Ovary (tissue), 3 donors: ENCODE measurements around the gene SLC26A11.

ENCODE experiments used
- CTCF ChIP-seq, 3 donors: fragments of 450-650 bp in 2 of 3; fragments of 200-600 bp in 1 of 3; IDR thresholded peaks; one replicate each; pipeline versions ENCODE4 v1.5.1 to v1.8.0; 2016 to 2022; ENCODE audit warnings: antibody characterized with exemption in 3 of 3, mild to moderate bottlenecking in 1 of 3
- POLR2A ChIP-seq: fragments of 450-650 bp; IDR thresholded peaks from one replicate; pipeline ENCODE4 v1.6.1; 2017; ENCODE audit warnings: antibody characterized with exemption, mild to moderate bottlenecking, moderate library complexity
- donor health status: DM: no; HTN: no; CAD: no.

DNA sequence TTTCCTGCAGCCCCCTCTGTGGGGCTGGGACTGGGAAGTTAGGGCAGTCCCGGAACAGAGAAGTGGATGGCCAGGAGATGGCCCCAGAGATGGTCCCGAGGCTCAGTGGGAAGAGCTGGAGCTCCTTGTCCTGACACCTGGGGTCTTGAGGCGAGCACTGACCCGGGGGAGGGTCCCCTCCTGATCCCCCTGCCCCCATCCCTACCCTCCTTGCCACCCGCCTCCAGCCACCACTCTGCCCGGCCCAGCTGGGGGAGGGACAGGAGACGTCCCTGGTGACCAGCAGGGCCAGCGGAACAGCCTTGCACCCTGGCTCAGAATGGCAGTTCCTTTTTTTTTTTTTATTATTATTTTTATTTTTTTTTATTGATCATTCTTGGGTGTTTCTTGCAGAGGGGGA, 26.5 kb downstream of the SLC26A11 start:
- TF ChIP-seq CTCF (IDR thresholded peaks at IDR 0.05) (no peak), POLR2A (no peak)
